Thyroid gland (tissue), 4 donors: ENCODE data around the gene GLT1D1. TPM values are rescaled to one million over a fixed set of nuclear protein-coding genes. Genes with fewer than 3 reads are reported as not detected.

Source experiments
- DNase-seq, 2 donors: peaks; one replicate each; pipeline ENCODE4 v3.0.0-alpha.2; 2019
- H3K27ac ChIP-seq, 3 donors: fragments of 200-600 bp; sonication (generic); 1 replicate in 2 of 3; 2 replicates in 1 of 3; pipeline ENCODE4 v1.5.1; 2016 to 2019; ENCODE audit warnings: mild to moderate bottlenecking in 1 of 3, moderate library complexity in 1 of 3
- H3K27me3 ChIP-seq: fragments of 200-600 bp; sonication (generic); one replicate; pipeline ENCODE4 v1.5.1; 2019
- H3K36me3 ChIP-seq, 2 donors: fragments of 200-600 bp; sonication (generic); one replicate each; pipeline ENCODE4 v1.5.1; 2016 to 2019
- H3K4me1 ChIP-seq, 2 donors: fragments of 200-600 bp; sonication (generic); one replicate each; pipeline ENCODE4 v1.5.1; 2017 to 2019
- H3K4me3 ChIP-seq, 3 donors: fragments of 200-600 bp; sonication (generic); replicated peaks in 1 of 3; 1 replicate in 2 of 3; 2 replicates in 1 of 3; pipeline ENCODE4 v1.5.1; 2016; ENCODE audit warnings: mild to moderate bottlenecking in 1 of 3
- H3K9me3 ChIP-seq: fragments of 200-600 bp; sonication (generic); one replicate; pipeline ENCODE4 v1.5.1; 2017
- CTCF ChIP-seq, 6 experiments: fragments of 200-600 bp in 3 of 6; fragments of 450-650 bp in 3 of 6; sonication (generic) in 3 of 6; IDR thresholded peaks; one replicate each; pipeline ENCODE4 v1.5.1; 2016 to 2019; ENCODE audit warnings: antibody characterized with exemption in 6 of 6, mild to moderate bottlenecking in 2 of 6, inconsistent platforms in 1 of 6, moderate library complexity in 1 of 6
- POLR2A ChIP-seq, 2 donors: fragments of 450-650 bp; IDR thresholded peaks; one replicate each; pipeline ENCODE4 v1.6.1; 2017; ENCODE audit warnings: antibody characterized with exemption in 2 of 2, mild to moderate bottlenecking in 2 of 2, moderate library complexity in 1 of 2
- WGBS, 2 donors: methylation state at CpG; one replicate each; pipeline ENCODE4 v1.1.5; 2017; 5-methylcytosine and 5-hydroxymethylcytosine counted together
- intact Hi-C: fragments of 100-400 bp; cut with DNase I; formaldehyde crosslinking; loops from one replicate; pipeline ENCODE4 v1.15.1; 2023
- total RNA-seq, 4 donors: library from RNA; depleted of rRNA; stranded (reverse); fragments of >200 nt; gene quantifications; one replicate each; pipeline ENCODE4 v1.2.3, GENCODE V29; 2016

The GLT1D1 gene
- total RNA-seq, 4 donors from 2014 or later = 0.13 to 2.6 (median 0.45) TPM

DNA sequence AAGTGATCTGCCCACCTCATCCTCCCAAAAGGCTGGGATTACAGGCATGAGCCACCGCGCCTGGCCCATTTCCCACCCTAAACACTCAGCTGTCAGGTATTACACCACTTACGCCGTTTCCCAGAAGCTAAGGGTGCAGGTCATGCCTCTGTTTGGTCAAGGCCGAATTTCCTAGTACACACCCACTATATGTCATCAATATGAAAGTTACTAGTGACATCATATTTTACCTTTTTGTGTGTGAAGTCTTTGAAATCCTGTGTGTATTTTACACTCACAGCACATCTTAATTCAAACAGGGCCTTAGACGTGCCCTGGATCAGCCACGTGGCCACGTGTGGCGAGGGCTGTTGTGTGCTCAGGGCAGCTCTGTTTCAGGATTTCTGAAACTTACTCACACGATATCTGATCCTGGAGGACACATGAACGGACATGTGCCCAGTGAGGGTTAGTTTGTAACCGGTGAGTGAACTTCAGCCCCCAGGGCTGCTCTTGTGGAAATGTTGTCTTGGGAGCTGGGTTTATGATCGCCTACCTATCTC lies 51.8 kb downstream of the GLT1D1 start:
- no peak for DNase-seq

GRCh38 chr12:128906485-128907137 lies 53.3 kb downstream of the GLT1D1 start:
- Histone ChIP-seq H3K27ac (no peak overlapping the region), H3K36me3 (no peaks in the 10 kb centered on the region), H3K4me3 (no peak overlapping the region), H3K4me1 (no peaks in the 10 kb centered on the region), H3K9me3 (no peaks in the 10 kb centered on the region), H3K27me3 (no peaks in the 10 kb centered on the region)
- no peak for DNase-seq
- WGBS, 2 donors = 89 to 94% methylated on average over 4 of the region's 4 CpGs
- TF ChIP-seq POLR2A (IDR thresholded peaks at IDR 0.05) (no peak), CTCF (IDR thresholded peaks at IDR 0.05) (no peak)
- intact Hi-C loops = no loop called here

More for the DNA sequence above, 51.8 kb downstream of the GLT1D1 start:
- no peaks in the 10 kb centered on the region for H3K9me3 ChIP-seq
- H3K27me3 ChIP-seq = no peaks in the 10 kb centered on the region
- H3K27ac ChIP-seq = no peak overlapping the region
- TF ChIP-seq CTCF (IDR thresholded peaks at IDR 0.05) (no peak), POLR2A (IDR thresholded peaks at IDR 0.05) (no peak)
- WGBS, 2 donors = 90 to 93% methylated on average over 13 of the region's 13 CpGs
- no peak overlapping the region for H3K4me3 ChIP-seq
- no peaks in the 10 kb centered on the region for H3K4me1 ChIP-seq
- no peaks in the 10 kb centered on the region for H3K36me3 ChIP-seq
- intact Hi-C loops = no loop called here

- no peaks in the 10 kb centered on the region for H3K36me3 ChIP-seq
- no peak for TF ChIP-seq CTCF (IDR thresholded peaks at IDR 0.05)
- TF ChIP-seq POLR2A (IDR thresholded peaks at IDR 0.05) = no peak
- H3K4me3 ChIP-seq = no peak overlapping the region
- intact Hi-C loops = no loop called here
- DNase-seq = no peak
- H3K9me3 ChIP-seq = no peaks in the 10 kb centered on the region
- WGBS, 2 donors = 95 to 97% methylated on average over 4 of the region's 4 CpGs
- no peaks in the 10 kb centered on the region for H3K27me3 ChIP-seq
- no peak overlapping the region for H3K27ac ChIP-seq
- H3K4me1 ChIP-seq = no peaks in the 10 kb centered on the region
These were observed 55.0 kb downstream of the GLT1D1 start for GRCh38 chr12:128908254-128908653.

DNA sequence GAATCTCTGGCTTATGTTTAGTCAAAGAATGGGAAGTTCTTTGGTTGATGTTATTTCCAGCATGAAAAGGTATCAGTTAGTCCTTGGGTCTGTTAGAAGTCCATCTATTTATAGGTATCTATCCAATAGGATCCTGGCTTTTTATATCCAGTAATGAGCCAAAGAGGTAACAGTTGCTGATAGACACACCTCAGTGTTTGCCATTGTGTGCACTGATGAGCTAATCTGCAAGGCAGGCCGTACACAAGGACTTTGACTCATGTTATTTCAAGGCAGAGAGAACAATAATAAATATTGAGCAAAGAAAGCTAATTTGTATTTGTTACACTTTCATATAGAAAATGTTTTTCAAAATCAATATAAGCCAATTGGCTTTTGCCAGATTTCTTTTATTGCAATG lies 56.4 kb downstream of the GLT1D1 start:
- no peaks in the 10 kb centered on the region for H3K9me3 ChIP-seq
- H3K4me1 ChIP-seq = no peaks in the 10 kb centered on the region
- intact Hi-C loops = no loop called here
- no peak for TF ChIP-seq POLR2A (IDR thresholded peaks at IDR 0.05)
- TF ChIP-seq CTCF (IDR thresholded peaks at IDR 0.05) = no peak
- H3K36me3 ChIP-seq = no peaks in the 10 kb centered on the region
- H3K4me3 ChIP-seq = no peak overlapping the region
- DNase-seq = no peak
- H3K27ac ChIP-seq = no peak overlapping the region
- H3K27me3 ChIP-seq = no peaks in the 10 kb centered on the region
- 64 to 81% methylated on average over 1 of the region's 1 CpG for WGBS, 2 donors

DNA sequence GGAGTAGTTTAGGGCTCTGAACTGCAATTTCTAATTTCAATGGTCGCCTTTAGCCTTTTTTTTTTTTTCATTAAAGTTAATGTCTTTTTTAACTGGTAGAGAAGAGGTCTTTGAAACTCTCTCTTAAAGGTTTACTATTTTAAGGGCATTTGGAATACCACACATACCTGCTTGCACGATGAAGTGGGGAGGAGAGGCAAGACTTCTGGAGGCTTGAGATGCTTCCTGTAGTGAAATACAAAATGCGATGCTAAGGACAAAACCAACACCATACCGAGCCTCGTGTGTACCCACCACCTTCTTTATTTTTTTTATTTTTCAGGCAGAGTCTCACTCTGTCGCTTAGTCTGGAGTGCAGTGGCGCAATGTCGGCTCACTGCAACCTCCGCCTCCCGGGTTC lies 57.4 kb downstream of the GLT1D1 start:
- TF ChIP-seq CTCF (IDR thresholded peaks at IDR 0.05) (no peak), POLR2A (IDR thresholded peaks at IDR 0.05) (no peak)
- no peaks in the 10 kb centered on the region for H3K9me3 ChIP-seq
- DNase-seq = no peak
- no peaks in the 10 kb centered on the region for H3K27me3 ChIP-seq
- 48 to 57% methylated on average over 10 of the region's 10 CpGs for WGBS, 2 donors
- no peaks in the 10 kb centered on the region for H3K4me1 ChIP-seq
- H3K4me3 ChIP-seq = no peak overlapping the region
- no peaks in the 10 kb centered on the region for H3K36me3 ChIP-seq
- no peak overlapping the region for H3K27ac ChIP-seq
- intact Hi-C loops = no loop called here
